HG02678 (cell line): ENCODE results near the gene ERAL1.
"Not testable (repeated sequence)": the region's sequence is repeated elsewhere in the genome, so short reads cannot be mapped to it uniquely, and the experiment has no call there.

ENCODE experiments used
- ATAC-seq: cut with Tn5 transposase; IDR thresholded peaks from one replicate; pipeline ENCODE4 v1.9.1; 2021; ENCODE audit warnings: mild to moderate bottlenecking, moderate library complexity; ENCODE audit not compliant: unreplicated experiment

Gene ERAL1

DNA sequence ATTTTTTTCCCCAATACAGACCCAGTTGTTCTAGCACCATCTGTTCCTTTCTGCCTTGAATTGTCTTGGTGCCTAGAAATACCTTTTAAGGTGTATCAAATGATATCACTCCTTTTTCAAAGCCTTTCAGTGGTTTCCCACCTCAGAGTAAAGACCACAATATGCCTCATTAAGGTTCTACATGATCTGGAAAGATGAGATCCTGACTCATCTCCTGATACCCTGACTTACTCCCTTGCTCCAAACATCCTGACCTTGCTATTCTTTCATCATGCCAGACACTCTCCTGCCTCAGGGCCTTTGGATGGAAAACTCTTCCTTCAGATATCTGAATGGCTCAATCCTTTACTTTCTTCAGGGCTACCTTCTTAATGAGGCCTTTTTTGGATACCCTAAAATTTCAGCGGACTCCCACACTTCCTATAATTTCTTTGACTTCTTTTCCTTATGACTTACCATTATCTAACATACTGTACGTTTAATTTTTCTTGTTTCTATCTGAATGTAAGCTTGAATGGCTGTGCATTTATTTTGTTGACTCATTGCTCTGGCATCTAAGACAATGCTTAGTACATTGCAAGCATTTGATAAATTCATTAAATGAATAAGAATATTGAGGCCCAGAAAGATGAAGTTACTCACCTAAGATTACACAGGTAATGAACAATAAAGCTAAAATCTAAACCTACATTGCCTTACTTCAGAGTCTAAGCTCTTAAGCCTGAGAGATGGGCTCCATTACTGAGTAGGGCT, 23.5 kb downstream of the ERAL1 start:
- no peak for ATAC-seq

- no peak for ATAC-seq
Observed at GRCh38 chr17:28878981-28879380, 24.2 kb downstream of the ERAL1 start.

GRCh38 chr17:28879886-28880571, 25.2 kb downstream of the ERAL1 start:
- no peak for ATAC-seq

GRCh38 chr17:28880572-28880945, 25.7 kb downstream of the ERAL1 start:
- ATAC-seq: no peak

GRCh38 chr17:28881533-28882056, 26.8 kb downstream of the ERAL1 start:
- no peak for ATAC-seq

DNA sequence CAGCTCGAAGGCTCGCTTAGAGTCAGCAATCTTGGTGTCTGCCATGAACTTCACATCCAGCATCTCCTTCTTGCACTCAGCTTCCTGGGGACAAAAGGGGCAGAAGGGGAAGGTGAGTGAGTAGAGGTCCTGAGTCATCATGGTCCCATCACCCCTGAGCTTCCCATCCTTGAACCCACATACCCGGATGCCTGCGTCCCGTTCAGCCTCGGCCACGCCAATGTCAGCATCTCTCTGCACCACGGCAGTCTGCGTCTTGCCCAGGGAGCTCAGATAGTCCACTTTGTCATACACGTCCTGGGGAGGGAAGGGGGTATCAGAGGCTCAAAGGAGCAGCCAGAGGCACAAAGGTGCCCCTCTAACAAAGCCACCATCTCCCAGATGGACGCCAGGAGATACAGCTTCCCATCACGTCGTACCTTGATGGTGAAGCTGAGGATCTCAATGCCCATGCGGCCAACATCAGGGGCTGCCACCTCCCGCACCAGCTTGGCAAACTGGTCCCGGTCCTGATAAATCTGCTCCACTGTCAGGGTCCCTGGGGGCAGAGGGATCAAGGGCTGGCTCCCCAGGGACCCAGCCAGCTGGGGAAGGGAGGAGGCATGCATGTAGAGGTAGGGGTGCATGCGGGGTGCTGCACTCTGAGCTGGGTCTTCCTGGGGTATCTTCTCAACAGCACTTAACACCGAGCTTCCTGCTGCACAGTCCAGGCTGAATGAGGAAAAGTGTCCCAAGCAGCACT, 27.5 kb downstream of the ERAL1 start:
- ATAC-seq: no peak

DNA sequence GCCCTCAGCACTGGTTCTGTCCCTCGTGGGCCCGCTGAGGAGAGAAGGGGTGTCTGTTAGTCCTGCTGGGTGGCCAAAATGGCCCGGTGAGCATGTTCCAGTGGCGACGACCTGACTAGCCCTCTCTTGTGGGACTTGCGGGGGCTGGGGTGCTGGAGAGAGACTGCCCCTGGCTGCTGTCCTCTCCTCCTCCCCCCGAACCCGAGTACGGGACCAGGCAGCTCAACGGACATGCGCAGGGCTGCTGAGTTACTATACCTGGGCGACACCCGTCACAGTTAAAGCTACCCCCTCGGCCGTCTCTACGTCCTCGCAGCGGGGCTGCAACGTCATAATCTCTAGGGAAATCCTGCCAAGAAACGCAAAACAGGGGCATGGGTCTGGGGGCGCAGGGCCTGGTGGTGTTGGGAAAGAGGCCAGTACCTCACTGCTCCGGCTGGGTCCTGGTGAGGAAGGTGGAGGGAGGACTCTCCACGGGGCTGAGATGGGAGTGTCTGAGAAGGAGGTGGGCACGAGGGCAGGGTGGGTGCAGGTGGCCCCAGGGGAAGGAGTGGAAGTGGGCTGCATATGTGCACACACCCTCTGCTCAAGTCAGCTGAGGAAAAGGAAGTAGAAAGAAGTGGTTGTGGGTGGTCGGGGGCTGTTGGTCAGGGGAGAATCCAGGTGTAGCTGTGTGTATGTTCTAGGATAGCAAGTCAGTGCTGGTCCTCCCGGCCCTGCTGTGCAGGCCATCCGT, 29.3 kb downstream of the ERAL1 start:
- no peak for ATAC-seq

DNA sequence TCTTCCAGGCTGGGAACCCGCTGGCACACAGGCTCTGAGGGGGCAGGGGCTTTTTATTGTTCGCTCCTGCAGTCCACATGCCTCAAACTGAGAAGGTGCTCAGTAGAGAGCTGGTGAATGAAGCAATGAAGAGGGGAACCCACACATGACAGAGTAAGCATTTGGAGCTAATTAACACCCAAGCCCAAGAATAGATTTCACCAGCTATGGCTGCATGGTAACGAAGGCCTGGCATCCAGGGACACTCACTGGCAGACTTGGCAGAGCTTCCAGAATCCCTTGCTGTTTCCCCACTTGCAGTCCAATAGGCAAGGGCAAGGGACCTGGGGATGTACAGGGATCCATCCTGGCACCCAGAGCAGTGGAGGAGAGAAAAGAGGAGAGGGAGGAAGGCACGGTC, 30.5 kb downstream of the ERAL1 start:
- ATAC-seq: no peak

GRCh38 chr17:28885951-28886350, 31.1 kb downstream of the ERAL1 start:
- no peak for ATAC-seq

DNA sequence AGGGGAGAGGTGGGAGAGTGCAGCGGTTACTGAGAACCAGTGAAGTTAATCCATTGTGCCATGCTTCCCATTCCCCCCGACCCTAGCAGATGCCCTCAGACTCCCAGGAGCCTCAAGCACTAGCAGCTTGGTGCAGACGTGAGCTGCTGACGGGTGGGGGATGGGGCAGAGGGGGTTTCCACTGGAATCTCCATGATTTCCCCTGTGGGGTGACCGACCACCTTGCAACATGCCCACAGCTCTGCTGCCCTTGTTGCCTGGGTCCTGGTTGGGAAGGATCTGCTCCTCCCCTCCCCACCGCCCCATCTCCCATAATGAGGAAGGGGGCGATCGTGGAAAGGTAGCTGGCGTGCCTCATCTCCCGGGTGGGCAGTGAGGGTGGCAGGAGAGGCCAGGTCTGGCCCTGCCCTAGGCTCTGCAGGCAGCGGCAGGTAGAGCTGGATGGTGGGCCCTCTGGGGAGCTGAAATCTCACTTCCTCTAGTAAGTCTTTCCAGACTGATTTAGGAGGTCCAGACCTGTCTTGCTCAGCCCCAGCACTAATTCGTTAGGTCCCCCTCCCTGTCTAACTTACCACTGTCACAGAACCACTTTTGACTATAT, 33.2 kb downstream of the ERAL1 start:
- no peak for ATAC-seq

- no peak for ATAC-seq
Observed at GRCh38 chr17:28888832-28889231, 34.0 kb downstream of the ERAL1 start.

GRCh38 chr17:28889996-28890395, 35.2 kb downstream of the ERAL1 start:
- no peak for ATAC-seq

DNA sequence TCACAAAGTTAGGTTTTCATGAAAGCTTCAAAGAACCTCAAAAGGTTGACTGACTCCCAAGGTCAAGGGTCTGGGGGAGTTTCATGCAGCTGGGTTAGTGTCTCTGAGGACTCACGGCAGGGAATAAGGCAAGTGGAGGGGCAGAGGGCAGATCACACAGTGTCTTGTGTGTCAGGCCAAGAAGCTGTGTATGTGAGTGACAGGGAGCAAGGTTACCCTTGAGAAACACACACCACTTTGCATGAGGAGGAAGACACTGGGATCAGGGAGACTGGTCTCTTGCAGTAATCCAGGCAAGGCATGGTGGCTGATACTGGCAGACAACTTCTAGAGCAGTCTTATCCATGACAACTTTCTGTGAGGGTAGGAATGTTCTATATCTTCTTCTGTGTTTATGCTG, 36.4 kb downstream of the ERAL1 start:
- ATAC-seq: no peak

- no peak for ATAC-seq
Observed at GRCh38 chr17:28892024-28892423, 37.2 kb downstream of the ERAL1 start.

- ATAC-seq: not testable (repeated sequence)
Observed at GRCh38 chr17:28893248-28894183, 38.7 kb downstream of the ERAL1 start.

DNA sequence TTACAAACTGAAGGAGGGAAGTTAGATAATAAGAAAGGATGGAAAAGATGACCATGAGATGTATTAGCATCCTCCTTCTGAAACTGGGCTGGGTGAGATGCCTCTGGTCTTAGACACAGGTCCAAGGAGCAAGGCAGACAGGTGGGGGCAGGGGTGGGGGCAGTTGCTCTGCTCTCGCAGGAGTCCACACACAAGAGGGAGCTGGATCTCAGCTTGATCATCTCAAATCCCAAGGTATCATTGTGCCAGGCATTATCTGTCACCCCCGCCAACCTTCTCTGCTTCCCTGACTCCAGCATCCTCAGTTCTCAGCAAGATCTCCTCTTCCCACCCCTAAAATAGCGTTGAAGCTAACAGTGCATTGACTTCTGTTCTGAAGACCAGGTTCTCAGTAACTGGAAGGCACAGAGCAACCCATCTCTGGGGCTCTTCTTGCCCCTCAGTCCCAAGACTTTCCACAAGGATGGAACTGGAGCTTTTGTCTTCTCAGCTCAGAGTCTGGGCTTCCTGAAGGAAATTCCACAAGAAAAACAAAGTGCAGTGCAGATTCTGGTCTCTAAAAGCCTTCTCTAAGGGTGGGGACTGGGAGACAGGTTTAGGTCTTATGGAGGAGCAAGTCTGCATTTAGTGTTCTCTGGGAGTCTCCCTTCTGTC, 41.1 kb downstream of the ERAL1 start:
- ATAC-seq: no peak

GRCh38 chr17:28896491-28896883, 41.7 kb downstream of the ERAL1 start:
- ATAC-seq: no peak

GRCh38 chr17:28896884-28897768, 42.3 kb downstream of the ERAL1 start, which contains the start of gene FLOT2:
TSS of gene FLOT2 (minus strand) at chr17:28897733. CDS start at chr17:28897574, 159 bp downstream.
- ATAC-seq: no peak
